Endothelial cell of umbilical vein (primary cell): Measurements from ENCODE around the gene TMEM59L. TPM values are rescaled to one million over a fixed set of nuclear protein-coding genes. Genes with fewer than 3 reads are reported as not detected.

Source experiments
- BruUV-seq: library from RNA; stranded (reverse); fragments of 400-500 nt; replicated peaks from 2 replicates; lab custom pipeline; 2021; lab: Mats Ljungman, UMichigan
- CTCF ChIA-PET: fragments of 300-600, 350-600 bp; sonication (Branson Sonifier 250); formaldehyde crosslinking; loops from one replicate; lab custom pipeline; 2021; ENCODE audit warnings: antibody characterized with exemption, inconsistent platforms; lab: Charles Lee
- POLR2A ChIA-PET: fragments of 300-600, 350-600 bp; sonication (Branson Sonifier 250); formaldehyde crosslinking; loops from one replicate; lab custom pipeline; 2021; ENCODE audit warnings: antibody characterized with exemption, inconsistent platforms; lab: Charles Lee
- DNase-seq: peaks from one replicate; pipeline ENCODE4 v3.0.0-alpha.2; 2011; ENCODE audit warnings: low read depth, low spot score
- FAIRE-seq: peaks from 2 replicates; lab custom pipeline; 2011; peaks lifted over from hg19 to GRCh38; lab: Jason Lieb, UNC
- H2AFZ ChIP-seq: 2 replicates; pipeline ENCODE4 v1.6.0; 2012; ENCODE audit warnings: low read depth, low read length, control low read depth, inconsistent platforms
- H3K27ac ChIP-seq: 2 replicates; pipeline ENCODE4 v1.5.1; 2011; ENCODE audit warnings: low read depth, mild to moderate bottlenecking, control low read depth, low read length, moderate library complexity; ENCODE audit not compliant: insufficient read depth
- H3K27me3 ChIP-seq, 2 experiments: 2 replicates each; pipeline versions ENCODE4 v1.6.0 to v1.6.1; 2011; ENCODE audit warnings: low read length in 2 of 2, mixed read lengths in 1 of 2; ENCODE audit not compliant: control insufficient read depth in 2 of 2, insufficient read depth in 2 of 2
- H3K36me3 ChIP-seq, 2 experiments: 2 replicates in 1 of 2; 3 replicates in 1 of 2; pipeline ENCODE4 v1.5.1; 2011; ENCODE audit warnings: low read length in 2 of 2, mild to moderate bottlenecking in 1 of 2, moderate library complexity in 1 of 2; ENCODE audit not compliant: control insufficient read depth in 2 of 2, insufficient read depth in 2 of 2; ENCODE audit errors: extremely low read depth in 1 of 2
- H3K4me1 ChIP-seq: 3 replicates; pipeline ENCODE4 v1.5.1; 2011; ENCODE audit warnings: mild to moderate bottlenecking, low read length; ENCODE audit not compliant: control insufficient read depth, insufficient read depth; ENCODE audit errors: extremely low read depth
- H3K4me2 ChIP-seq: 2 replicates; pipeline ENCODE4 v1.6.1; 2011; ENCODE audit warnings: low read length, control low read depth, mixed read lengths; ENCODE audit not compliant: insufficient read depth
- H3K4me3 ChIP-seq, 3 experiments: fragments of 200-600 bp in 1 of 3; sonication (generic), shearing (Covaris generic) in 1 of 3; replicated peaks in 1 of 3; 2 replicates each; pipeline ENCODE4 v1.5.1; 2011 to 2016; ENCODE audit warnings: control low read depth in 3 of 3, low read length in 3 of 3, mild to moderate bottlenecking in 2 of 3, inconsistent platforms in 1 of 3, low read depth in 1 of 3, moderate library complexity in 1 of 3; ENCODE audit not compliant: insufficient read depth in 1 of 3
- H3K79me2 ChIP-seq: 2 replicates; pipeline ENCODE4 v1.6.0; 2012; ENCODE audit warnings: low read length, inconsistent platforms; ENCODE audit not compliant: control insufficient read depth, insufficient read depth
- H3K9ac ChIP-seq: replicated peaks from 2 replicates; pipeline ENCODE3; 2011; ENCODE audit warnings: low read length, control low read depth; ENCODE audit not compliant: insufficient read depth; ENCODE audit errors: extremely low read depth
- H3K9me1 ChIP-seq: replicated peaks from 3 replicates; pipeline ENCODE4 v1.6.0; 2011; ENCODE audit warnings: mild to moderate bottlenecking, low read length; ENCODE audit not compliant: control insufficient read depth, insufficient read depth; ENCODE audit errors: extremely low read depth
- H3K9me3 ChIP-seq: replicated peaks from 2 replicates; pipeline ENCODE4 v1.5.1; 2012; ENCODE audit warnings: low read length, inconsistent platforms; ENCODE audit not compliant: control insufficient read depth, insufficient read depth
- H4K20me1 ChIP-seq: replicated peaks from 2 replicates; pipeline ENCODE3; 2011; ENCODE audit warnings: mild to moderate bottlenecking, low read length; ENCODE audit not compliant: control insufficient read depth, insufficient read depth; ENCODE audit errors: extremely low read depth
- EZH2 ChIP-seq: IDR thresholded peaks from 2 replicates; pipeline ENCODE4 v1.6.1; 2012; ENCODE audit warnings: borderline replicate concordance, low read depth, mild to moderate bottlenecking, moderate library complexity, low read length, inconsistent platforms; ENCODE audit not compliant: severe bottlenecking
- FOS ChIP-seq: IDR thresholded peaks from 2 replicates; pipeline ENCODE4 v1.6.1; 2011; ENCODE audit warnings: mild to moderate bottlenecking, low read length, moderate library complexity, borderline replicate concordance; ENCODE audit not compliant: insufficient read depth
- GATA2 ChIP-seq: IDR thresholded peaks from 2 replicates; pipeline ENCODE4 v1.7.0; 2011; ENCODE audit warnings: low read depth, mild to moderate bottlenecking, moderate library complexity, mixed read lengths, low read length; ENCODE audit not compliant: insufficient read length, insufficient read depth
- JUN ChIP-seq: IDR thresholded peaks from 2 replicates; pipeline ENCODE4 v1.6.1; 2011; ENCODE audit warnings: borderline replicate concordance, low read depth; ENCODE audit not compliant: insufficient read length, insufficient read depth
- MYC ChIP-seq: IDR thresholded peaks from one replicate; pipeline ENCODE4 v1.6.1; 2011; ENCODE audit warnings: mild to moderate bottlenecking, low read depth, low read length
- POLR2A ChIP-seq: IDR thresholded peaks from 2 replicates; pipeline ENCODE4 v1.6.1; 2012; ENCODE audit warnings: low read depth, mild to moderate bottlenecking, control low read depth, low read length
- POLR2AphosphoS5 ChIP-seq: IDR thresholded peaks from 2 replicates; pipeline ENCODE4 v1.6.1; 2012; ENCODE audit warnings: low read depth, mild to moderate bottlenecking, control low read depth, low read length, moderate library complexity; ENCODE audit not compliant: insufficient read depth
- dilution Hi-C: fragments of 300-500 bp; cut with MboI; formaldehyde crosslinking; loops from one replicate; pipeline ENCODE4 v1.15.0; 2019; ENCODE audit warnings: low sequenced_read_pairs; ENCODE audit not compliant: extremely low pct_ligation_motif_present
- intact Hi-C: fragments of 100-400 bp; cut with micrococcal nuclease; formaldehyde crosslinking; loops from one replicate; pipeline ENCODE4 v1.10.0; 2022
- polyA plus RNA-seq, 4 experiments: library from polyadenylated mRNA; depleted of rRNA in 3 of 4; stranded (reverse) in 3 of 4; unstranded in 1 of 4; fragments of >200 nt; gene quantifications; 2 replicates each; pipeline versions ENCODE4 v1.2.1 to v1.2.3, GENCODE V29; 2011 to 2012; ENCODE audit warnings: missing spikeins in 1 of 4
- total RNA-seq: library from RNA; stranded (reverse); gene quantifications from 2 replicates; pipeline ENCODE4 v1.2.3, GENCODE V29; 2021
- TF ChIP-seq, protein P1 (sequence below): IDR thresholded peaks from 2 replicates; pipeline ENCODE4 v1.6.1; 2011; ENCODE audit not compliant: insufficient read depth, insufficient read length
- TF ChIP-seq, protein P2 (sequence below), 2 donors: IDR thresholded peaks; 1 replicate in 1 of 2; 2 replicates in 1 of 2; pipeline ENCODE4 v1.5.1; 2011; ENCODE audit warnings: low read length in 2 of 2, mild to moderate bottlenecking in 2 of 2, moderate library complexity in 2 of 2, control low read depth in 1 of 2, inconsistent platforms in 1 of 2, low read depth in 1 of 2; ENCODE audit not compliant: insufficient read depth in 1 of 2; ENCODE audit errors: extremely low read depth in 1 of 2

Gene TMEM59L
- total and polyA plus RNA-seq, 2 donors (not counting 3 experiments of a cell fraction or from before 2014, with no cell fraction given): 0.43 to 0.97 TPM

DNA sequence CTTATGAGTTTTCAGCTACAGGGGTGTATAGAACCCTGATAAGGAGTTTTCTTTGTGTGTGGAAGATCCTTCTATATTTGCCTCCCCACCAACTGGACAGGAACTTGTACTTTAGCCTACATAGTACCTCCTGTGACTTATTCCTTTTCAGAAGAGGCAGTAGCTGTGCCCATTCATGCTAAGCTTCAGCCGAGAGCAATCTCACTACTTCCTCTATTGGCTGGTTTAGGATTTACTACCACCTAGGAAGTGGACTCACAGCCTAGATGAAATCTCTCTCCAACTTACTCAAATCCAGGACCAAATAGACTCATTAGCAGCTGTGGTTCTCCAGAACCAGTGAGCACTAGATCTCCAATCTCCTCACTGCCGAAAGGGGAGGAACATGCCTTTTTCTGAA, 26.4 kb upstream of the TMEM59L start:
- Histone ChIP-seq H3K36me3 (peaks cover 0 to 2% of the 10 kb centered on the region in 2 experiments), H3K9me1 (no peaks in the 10 kb centered on the region), H3K9ac (no peak overlapping the region), H3K27ac (no peak overlapping the region), H3K9me3 (no peaks in the 10 kb centered on the region), H3K79me2 (no peaks in the 10 kb centered on the region), H3K4me3 (no peak overlapping the region), H3K4me2 (no peak overlapping the region), H3K27me3 (no peaks in the 10 kb centered on the region), H3K4me1 (peaks cover 15% of the 10 kb centered on the region), H2AFZ (no peak overlapping the region), H4K20me1 (no peaks in the 10 kb centered on the region)
- POLR2A ChIA-PET: no interaction called here
- TF ChIP-seq, protein P1, sequence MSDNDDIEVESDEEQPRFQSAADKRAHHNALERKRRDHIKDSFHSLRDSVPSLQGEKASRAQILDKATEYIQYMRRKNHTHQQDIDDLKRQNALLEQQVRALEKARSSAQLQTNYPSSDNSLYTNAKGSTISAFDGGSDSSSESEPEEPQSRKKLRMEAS: no peak
- TF ChIP-seq MYC (no peak), JUN (no peak), GATA2 (no peak), POLR2AphosphoS5 (no peak)
- CTCF ChIA-PET: interaction anchor here (1.1 to 1.4 kb wide), 3 partner anchors 29 to 261 kb away, joined by 3 to 7 read pairs (median 5); partner anchors contain the start of gene KXD1
- dilution Hi-C loops (no loop called here), intact Hi-C loops (no loop called here)
- FAIRE-seq (peak; percentile 8), DNase-seq (no peak)
- BruUV-seq: no TSS peak

DNA sequence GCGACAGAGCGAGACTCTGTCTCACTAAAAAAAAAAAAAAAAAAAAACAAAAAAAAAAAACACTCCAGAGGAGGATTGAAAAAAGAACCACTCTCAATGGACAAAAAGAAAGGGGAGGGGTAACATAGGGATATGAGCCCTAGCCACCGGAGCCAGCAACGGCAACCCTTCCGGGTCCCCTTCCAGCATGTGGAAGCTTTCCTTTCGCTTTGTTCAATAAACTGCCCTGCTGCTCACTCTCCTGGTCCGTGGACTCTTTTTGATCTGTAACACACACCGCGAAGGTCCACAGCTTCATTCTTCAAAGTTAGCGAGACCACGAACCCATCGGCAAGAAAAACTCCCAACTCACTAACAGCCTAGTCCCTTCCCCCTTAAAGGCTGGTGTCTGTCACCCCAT, 25.1 kb upstream of the TMEM59L start:
- DNase-seq: no peak
- no peaks in the 10 kb centered on the region for H3K9me1 ChIP-seq
- dilution Hi-C loops: no loop called here
- peaks cover 0 to 2% of the 10 kb centered on the region in 2 experiments for H3K36me3 ChIP-seq
- peaks cover 15% of the 10 kb centered on the region for H3K4me1 ChIP-seq
- no peaks in the 10 kb centered on the region for H4K20me1 ChIP-seq
- H3K9me3 ChIP-seq: no peaks in the 10 kb centered on the region
- no peak overlapping the region for H3K27ac ChIP-seq
- no peak overlapping the region for H3K4me3 ChIP-seq
- no peak overlapping the region for H3K4me2 ChIP-seq
- intact Hi-C loops: no loop called here
- CTCF ChIA-PET: interaction anchor here (1.2 to 3.4 kb wide), 12 partner anchors 8 to 352 kb away, joined by 3 to 24 read pairs (median 10); partner anchors contain the start of genes KXD1 and UBA52
- FAIRE-seq: no peak
- no peaks in the 10 kb centered on the region for H3K79me2 ChIP-seq
- H3K27me3 ChIP-seq: no peaks in the 10 kb centered on the region
- H3K9ac ChIP-seq: no peak overlapping the region
- no peak for TF ChIP-seq POLR2A
- TF ChIP-seq, protein P1: no peak
- no peak for TF ChIP-seq JUN
- TF ChIP-seq GATA2: no peak
- TF ChIP-seq EZH2: no peak
- TF ChIP-seq, protein P2, sequence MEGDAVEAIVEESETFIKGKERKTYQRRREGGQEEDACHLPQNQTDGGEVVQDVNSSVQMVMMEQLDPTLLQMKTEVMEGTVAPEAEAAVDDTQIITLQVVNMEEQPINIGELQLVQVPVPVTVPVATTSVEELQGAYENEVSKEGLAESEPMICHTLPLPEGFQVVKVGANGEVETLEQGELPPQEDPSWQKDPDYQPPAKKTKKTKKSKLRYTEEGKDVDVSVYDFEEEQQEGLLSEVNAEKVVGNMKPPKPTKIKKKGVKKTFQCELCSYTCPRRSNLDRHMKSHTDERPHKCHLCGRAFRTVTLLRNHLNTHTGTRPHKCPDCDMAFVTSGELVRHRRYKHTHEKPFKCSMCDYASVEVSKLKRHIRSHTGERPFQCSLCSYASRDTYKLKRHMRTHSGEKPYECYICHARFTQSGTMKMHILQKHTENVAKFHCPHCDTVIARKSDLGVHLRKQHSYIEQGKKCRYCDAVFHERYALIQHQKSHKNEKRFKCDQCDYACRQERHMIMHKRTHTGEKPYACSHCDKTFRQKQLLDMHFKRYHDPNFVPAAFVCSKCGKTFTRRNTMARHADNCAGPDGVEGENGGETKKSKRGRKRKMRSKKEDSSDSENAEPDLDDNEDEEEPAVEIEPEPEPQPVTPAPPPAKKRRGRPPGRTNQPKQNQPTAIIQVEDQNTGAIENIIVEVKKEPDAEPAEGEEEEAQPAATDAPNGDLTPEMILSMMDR (IDR thresholded peaks at IDR 0.05; ENCODE audit: extremely low read depth in 1 of 2, insufficient read depth in 1 of 2, low read depth in 1 of 2, low read length in 2 of 2): no peak
- TF ChIP-seq MYC: no peak
- TF ChIP-seq FOS: no peak
- no peak for TF ChIP-seq POLR2AphosphoS5
- BruUV-seq: no TSS peak
- POLR2A ChIA-PET: no interaction called here
- H2AFZ ChIP-seq: peak overlapping the region; percentile 92
